T-helper 2 cell (primary cell): ENCODE measurements around the gene RIN1.
"Not testable (repeated sequence)": the region's sequence is repeated elsewhere in the genome, so short reads cannot be mapped to it uniquely, and the experiment has no call there.

Experiments
- DNase-seq, 5 experiments: peaks; one replicate each; pipeline versions ENCODE4 v3.0.0 to v3.0.0-alpha.2; 2012 to 2022

RIN1 gene

GRCh38 chr11:66317723-66318599 lies 18.3 kb downstream of the RIN1 start:
- peak in 2 of 5 experiments; percentile 70 to 79 for DNase-seq

GRCh38 chr11:66317322-66317722 lies 18.9 kb downstream of the RIN1 start:
- no peak for DNase-seq

- DNase-seq, result no peak
These were observed 19.4 kb downstream of the RIN1 start, which contains the start of gene CD248 for GRCh38 chr11:66316849-66317251. CD248 (minus strand) TSS chr11:66317044; CDS start chr11:66317027, 17 bp downstream.

GRCh38 chr11:66315921-66316811 lies 20.1 kb downstream of the RIN1 start:
- no peak for DNase-seq

GRCh38 chr11:66315498-66315885 lies 20.7 kb downstream of the RIN1 start:
- DNase-seq, result no peak

- DNase-seq, result no peak
These were observed 21.4 kb downstream of the RIN1 start for GRCh38 chr11:66314561-66315497.

- no peak for DNase-seq
These were observed 22.1 kb downstream of the RIN1 start for GRCh38 chr11:66314186-66314501.

- DNase-seq, result no peak
These were observed 22.7 kb downstream of the RIN1 start for GRCh38 chr11:66313321-66314185.

GRCh38 chr11:66312549-66313320 lies 23.5 kb downstream of the RIN1 start:
- DNase-seq, result peak; percentile 91 to 99 (median 97)

- peak; percentile 74 to 99 (median 97) for DNase-seq
These were observed 24.2 kb downstream of the RIN1 start for GRCh38 chr11:66311965-66312548.

- no peak for DNase-seq
These were observed 24.7 kb downstream of the RIN1 start for GRCh38 chr11:66311470-66311964.

GRCh38 chr11:66310803-66311440 lies 25.3 kb downstream of the RIN1 start:
- not testable (repeated sequence) for DNase-seq

GRCh38 chr11:66310324-66310723 lies 25.9 kb downstream of the RIN1 start:
- no peak for DNase-seq

GRCh38 chr11:66309475-66309874 lies 26.8 kb downstream of the RIN1 start:
- DNase-seq, result no peak

GRCh38 chr11:66302656-66303055 lies 33.6 kb downstream of the RIN1 start:
- no peak for DNase-seq

GRCh38 chr11:66299186-66299585 lies 37.0 kb downstream of the RIN1 start:
- no peak for DNase-seq

- DNase-seq, result no peak
These were observed 38.6 kb downstream of the RIN1 start for GRCh38 chr11:66297610-66298009.

GRCh38 chr11:66294626-66295620 lies 41.3 kb downstream of the RIN1 start:
- DNase-seq, result no peak
